ENCODE results near the gene TTLL6. TPM values are rescaled to one million over a fixed set of nuclear protein-coding genes. Genes with fewer than 3 reads are reported as not detected.
A peak's percentile ranks its signal among the peaks of the same experiment; 100 is the strongest.
"Not testable (repeated sequence)": the region's sequence is repeated elsewhere in the genome, so short reads cannot be mapped to it uniquely, and the experiment has no call there.

The TTLL6 gene
- total RNA-seq, 1 experiment from 2014 or later = 2.4 TPM

GRCh38 chr17:48840441-48840840 is 23.4 kb upstream of the TTLL6 start:
- H3K27me3 ChIP-seq (ENCODE audit: insufficient read depth, low read length) = no peaks in the 10 kb centered on the region
- Mint-ChIP-seq H3K36me3 (ENCODE audit: insufficient read depth in 1 of 3, low read depth in 3 of 3) (peaks cover 0 to 6% (median 0%) of the 10 kb centered on the region in 3 experiments; a peak in 3 of 7 replicates), H3K27me3 (ENCODE audit: low read depth) (no peaks in the 10 kb centered on the region), H3K4me1 (peaks cover 4 to 13% of the 10 kb centered on the region in 2 experiments), H3K27ac (peak overlapping the region in 1 of 3 experiments; percentile 7; a peak in 2 of 7 replicates), H3K4me3 (no peak overlapping the region), H3K9me3 (no peaks in the 10 kb centered on the region)
- H2BK5ac ChIP-seq (ENCODE audit: insufficient read length, low read length) = no peak overlapping the region
- H3K4ac ChIP-seq (ENCODE audit: low read depth, low read length) = no peak overlapping the region
- no peak overlapping the region for H3K18ac ChIP-seq (ENCODE audit: insufficient read length, low read depth, low read length)
- DNase-seq = no peak
- H3K23ac ChIP-seq (ENCODE audit: insufficient read length, low read depth, low read length) = no peak overlapping the region
- H3T11ph ChIP-seq (ENCODE audit: low read length) = no peak overlapping the region
- H4K20me1 ChIP-seq (ENCODE audit: control insufficient read depth, insufficient read depth, insufficient read length) = no peaks in the 10 kb centered on the region
- no peaks in the 10 kb centered on the region for H3K79me1 ChIP-seq (ENCODE audit: insufficient read depth, low read depth, low read length, poor library complexity, severe bottlenecking)
- H2AK5ac ChIP-seq (ENCODE audit: insufficient read length, low read length) = no peak overlapping the region
- H2AFZ ChIP-seq (ENCODE audit: low read length) = no peak overlapping the region
- no peak overlapping the region for H4K91ac ChIP-seq (ENCODE audit: insufficient read length, low read depth, low read length)
- H4K5ac ChIP-seq (ENCODE audit: insufficient read length, low read depth, low read length) = no peak overlapping the region
- no peak for TF ChIP-seq CTCF (conservative IDR thresholded peaks at IDR 0.05)
- H2BK15ac ChIP-seq (ENCODE audit: low read depth, low read length) = no peak overlapping the region
- WGBS (ENCODE audit: extremely low coverage, insufficient read length, low lambda C conversion rate) = no CpG with 5 or more reads among the region's 3 CpGs
- no peaks in the 10 kb centered on the region for H3K9me3 ChIP-seq (ENCODE audit: control insufficient read depth, low read depth, low read length)
- no peak overlapping the region for H2BK20ac ChIP-seq (ENCODE audit: low read depth, low read length, poor library complexity, severe bottlenecking)
- H3K9ac ChIP-seq (ENCODE audit: extremely low read depth, insufficient read length, low read length) = no peak overlapping the region
- no peak overlapping the region for H3K14ac ChIP-seq (ENCODE audit: insufficient read depth, low read length)
- H2BK120ac ChIP-seq (ENCODE audit: low read depth, low read length, poor library complexity, severe bottlenecking) = no peak overlapping the region
- H3K27ac ChIP-seq (ENCODE audit: insufficient read length, low read depth, low read length) = no peak overlapping the region
- no peak overlapping the region for H2BK12ac ChIP-seq (ENCODE audit: insufficient read length, low read depth, low read length)
- H3K4me2 ChIP-seq (ENCODE audit: insufficient read depth, insufficient read length, low read length) = no peak overlapping the region
- H3K23me2 ChIP-seq (ENCODE audit: insufficient read length, low read depth, low read length, poor library complexity, severe bottlenecking) = no peaks in the 10 kb centered on the region
- H4K8ac ChIP-seq (replicated peaks; ENCODE audit: insufficient read length, low read depth, low read length) = no peak overlapping the region
- H3K79me2 ChIP-seq (ENCODE audit: insufficient read depth, low read length) = no peaks in the 10 kb centered on the region
- H3K4me1 ChIP-seq (ENCODE audit: insufficient read depth, low read length) = no peaks in the 10 kb centered on the region
- H3K56ac ChIP-seq (ENCODE audit: insufficient read length, low read depth, low read length) = no peak overlapping the region

- H3K79me1 ChIP-seq (ENCODE audit: insufficient read depth, low read depth, low read length, poor library complexity, severe bottlenecking); H3K9ac ChIP-seq (ENCODE audit: extremely low read depth, insufficient read length, low read length); H4K5ac ChIP-seq (ENCODE audit: insufficient read length, low read depth, low read length); H4K8ac ChIP-seq (replicated peaks; ENCODE audit: insufficient read length, low read depth, low read length); H3K36me3 Mint-ChIP-seq (ENCODE audit: insufficient read depth in 1 of 3, low read depth in 3 of 3); H3T11ph ChIP-seq (ENCODE audit: low read length); H3K23ac ChIP-seq (ENCODE audit: insufficient read length, low read depth, low read length); H2BK5ac ChIP-seq (ENCODE audit: insufficient read length, low read length); H2AFZ ChIP-seq (ENCODE audit: low read length); H3K18ac ChIP-seq (ENCODE audit: insufficient read length, low read depth, low read length); H2BK20ac ChIP-seq (ENCODE audit: low read depth, low read length, poor library complexity, severe bottlenecking); H3K27ac Mint-ChIP-seq; H2BK120ac ChIP-seq (ENCODE audit: low read depth, low read length, poor library complexity, severe bottlenecking); H3K4me1 ChIP-seq (ENCODE audit: insufficient read depth, low read length); H4K91ac ChIP-seq (ENCODE audit: insufficient read length, low read depth, low read length); H2BK12ac ChIP-seq (ENCODE audit: insufficient read length, low read depth, low read length); H3K27ac ChIP-seq (ENCODE audit: insufficient read length, low read depth, low read length); H3K9me3 Mint-ChIP-seq; H3K14ac ChIP-seq (ENCODE audit: insufficient read depth, low read length); H3K27me3 Mint-ChIP-seq (ENCODE audit: low read depth); H3K4me2 ChIP-seq (ENCODE audit: insufficient read depth, insufficient read length, low read length); H3K4ac ChIP-seq (ENCODE audit: low read depth, low read length); H2BK15ac ChIP-seq (ENCODE audit: low read depth, low read length); H2AK5ac ChIP-seq (ENCODE audit: insufficient read length, low read length); H3K9me3 ChIP-seq (ENCODE audit: control insufficient read depth, low read depth, low read length); H3K79me2 ChIP-seq (ENCODE audit: insufficient read depth, low read length); H3K4me3 Mint-ChIP-seq; DNase-seq; H3K23me2 ChIP-seq (ENCODE audit: insufficient read length, low read depth, low read length, poor library complexity, severe bottlenecking); H4K20me1 ChIP-seq (ENCODE audit: control insufficient read depth, insufficient read depth, insufficient read length); H3K27me3 ChIP-seq (ENCODE audit: insufficient read depth, low read length); H3K56ac ChIP-seq (ENCODE audit: insufficient read length, low read depth, low read length): not testable (repeated sequence)
- peaks cover 4 to 13% of the 10 kb centered on the region in 2 experiments for H3K4me1 Mint-ChIP-seq
- no CpG with 5 or more reads among the region's 4 CpGs for WGBS (ENCODE audit: extremely low coverage, insufficient read length, low lambda C conversion rate)
These were observed 20.4 kb upstream of the TTLL6 start for GRCh38 chr17:48837458-48837857.

All from H9 (cell line).